ENCODE results near the gene TRPC6.

- TF ChIP-seq, protein P1, sequence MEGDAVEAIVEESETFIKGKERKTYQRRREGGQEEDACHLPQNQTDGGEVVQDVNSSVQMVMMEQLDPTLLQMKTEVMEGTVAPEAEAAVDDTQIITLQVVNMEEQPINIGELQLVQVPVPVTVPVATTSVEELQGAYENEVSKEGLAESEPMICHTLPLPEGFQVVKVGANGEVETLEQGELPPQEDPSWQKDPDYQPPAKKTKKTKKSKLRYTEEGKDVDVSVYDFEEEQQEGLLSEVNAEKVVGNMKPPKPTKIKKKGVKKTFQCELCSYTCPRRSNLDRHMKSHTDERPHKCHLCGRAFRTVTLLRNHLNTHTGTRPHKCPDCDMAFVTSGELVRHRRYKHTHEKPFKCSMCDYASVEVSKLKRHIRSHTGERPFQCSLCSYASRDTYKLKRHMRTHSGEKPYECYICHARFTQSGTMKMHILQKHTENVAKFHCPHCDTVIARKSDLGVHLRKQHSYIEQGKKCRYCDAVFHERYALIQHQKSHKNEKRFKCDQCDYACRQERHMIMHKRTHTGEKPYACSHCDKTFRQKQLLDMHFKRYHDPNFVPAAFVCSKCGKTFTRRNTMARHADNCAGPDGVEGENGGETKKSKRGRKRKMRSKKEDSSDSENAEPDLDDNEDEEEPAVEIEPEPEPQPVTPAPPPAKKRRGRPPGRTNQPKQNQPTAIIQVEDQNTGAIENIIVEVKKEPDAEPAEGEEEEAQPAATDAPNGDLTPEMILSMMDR (IDR thresholded peaks at IDR 0.05), result no peak
- no peak for TF ChIP-seq POLR2A (IDR thresholded peaks at IDR 0.05)
Observed at GRCh38 chr11:101445761-101446160, 138.0 kb downstream of the TRPC6 start.
